NCI-H2029 treated with DMSO at 0.1 percent for 48 hours (cell line): ENCODE results near the gene DIP2C.

Experiments
- DNase-seq: peaks from one replicate; lab custom pipeline; 2025; lab: John Stamatoyannopoulos, UW

Gene DIP2C

GRCh38 chr10:571166-571565 is 118.3 kb downstream of the DIP2C start:
- no peak for DNase-seq

- no peak for DNase-seq
Observed at GRCh38 chr10:570628-571163, 118.8 kb downstream of the DIP2C start.

GRCh38 chr10:569961-570627 is 119.4 kb downstream of the DIP2C start:
- no peak for DNase-seq

- DNase-seq, result no peak
Observed at GRCh38 chr10:568848-569247, 120.6 kb downstream of the DIP2C start.

GRCh38 chr10:567869-568268 is 121.6 kb downstream of the DIP2C start:
- DNase-seq, result no peak

GRCh38 chr10:566241-566885 is 123.1 kb downstream of the DIP2C start:
- no peak for DNase-seq

- DNase-seq, result no peak
Observed at GRCh38 chr10:565676-566075, 123.8 kb downstream of the DIP2C start.

- DNase-seq, result no peak
Observed at GRCh38 chr10:565146-565545, 124.3 kb downstream of the DIP2C start.

GRCh38 chr10:563827-564226 is 125.6 kb downstream of the DIP2C start:
- no peak for DNase-seq

GRCh38 chr10:562142-562541 is 127.3 kb downstream of the DIP2C start:
- DNase-seq, result no peak

GRCh38 chr10:561721-562120 is 127.7 kb downstream of the DIP2C start:
- no peak for DNase-seq

- DNase-seq, result no peak
Observed at GRCh38 chr10:560314-560992, 129.0 kb downstream of the DIP2C start.

- DNase-seq, result no peak
Observed at GRCh38 chr10:559767-560047, 129.8 kb downstream of the DIP2C start.

GRCh38 chr10:558891-559766 is 130.3 kb downstream of the DIP2C start:
- DNase-seq, result no peak

GRCh38 chr10:558364-558763 is 131.1 kb downstream of the DIP2C start:
- no peak for DNase-seq

- no peak for DNase-seq
Observed at GRCh38 chr10:557792-558328, 131.6 kb downstream of the DIP2C start.

- no peak for DNase-seq
Observed at GRCh38 chr10:556971-557637, 132.4 kb downstream of the DIP2C start.

GRCh38 chr10:555682-556350 is 133.7 kb downstream of the DIP2C start:
- DNase-seq, result no peak

GRCh38 chr10:555281-555680 is 134.2 kb downstream of the DIP2C start:
- no peak for DNase-seq

- DNase-seq, result no peak
Observed at GRCh38 chr10:554182-554848, 135.2 kb downstream of the DIP2C start.
